Activated CD4-positive, alpha-beta memory T cell treated with anti-CD3 and anti-CD28 coated beads for 36 hours (primary cell): ENCODE measurements around the gene MTMR12. TPM values are rescaled to one million over a fixed set of nuclear protein-coding genes. Genes with fewer than 3 reads are reported as not detected.
A peak's percentile ranks its signal among the peaks of the same experiment; 100 is the strongest.
"Not testable (repeated sequence)": the region's sequence is repeated elsewhere in the genome, so short reads cannot be mapped to it uniquely, and the experiment has no call there.

Experiments
- CTCF ChIA-PET: fragments of 350-600 bp; sonication (Branson Sonifier 250); formaldehyde crosslinking; loops from one replicate; lab custom pipeline; 2021; ENCODE audit warnings: antibody characterized with exemption, inconsistent platforms; lab: Charles Lee
- POLR2A ChIA-PET: fragments of 350-600 bp; sonication (Branson Sonifier 250); formaldehyde crosslinking; loops from one replicate; lab custom pipeline; 2021; ENCODE audit warnings: antibody characterized with exemption; lab: Charles Lee
- DNase-seq: peaks from one replicate; pipeline ENCODE4 v3.0.0-alpha.2; 2020
- H3K27ac Mint-ChIP-seq: one replicate; pipeline ENCODE4 v1.8.0; 2021; ENCODE audit warnings: mixed read lengths
- H3K27me3 Mint-ChIP-seq: one replicate; pipeline ENCODE4 v1.8.0; 2021; ENCODE audit warnings: mixed read lengths
- H3K36me3 Mint-ChIP-seq: one replicate; pipeline ENCODE4 v1.8.0; 2021; ENCODE audit warnings: mixed read lengths
- H3K4me1 Mint-ChIP-seq: one replicate; pipeline ENCODE4 v1.8.0; 2021; ENCODE audit warnings: low read depth, mixed read lengths
- H3K4me3 Mint-ChIP-seq: one replicate; pipeline ENCODE4 v1.8.0; 2021; ENCODE audit warnings: mild to moderate bottlenecking, mixed read lengths
- H3K9me3 Mint-ChIP-seq: one replicate; pipeline ENCODE4 v1.8.0; 2021; ENCODE audit warnings: mixed read lengths
- intact Hi-C: fragments of 100-400 bp; cut with micrococcal nuclease; formaldehyde crosslinking; loops from one replicate; pipeline ENCODE4 v1.15.1; 2023
- total RNA-seq, 2 experiments: library from RNA; stranded (reverse); gene quantifications; one replicate each; pipeline ENCODE4 v1.2.3, GENCODE V29; 2021

Gene MTMR12
- total RNA-seq, 2 experiments from 2014 or later, result 22.3 to 22.4 TPM

DNA sequence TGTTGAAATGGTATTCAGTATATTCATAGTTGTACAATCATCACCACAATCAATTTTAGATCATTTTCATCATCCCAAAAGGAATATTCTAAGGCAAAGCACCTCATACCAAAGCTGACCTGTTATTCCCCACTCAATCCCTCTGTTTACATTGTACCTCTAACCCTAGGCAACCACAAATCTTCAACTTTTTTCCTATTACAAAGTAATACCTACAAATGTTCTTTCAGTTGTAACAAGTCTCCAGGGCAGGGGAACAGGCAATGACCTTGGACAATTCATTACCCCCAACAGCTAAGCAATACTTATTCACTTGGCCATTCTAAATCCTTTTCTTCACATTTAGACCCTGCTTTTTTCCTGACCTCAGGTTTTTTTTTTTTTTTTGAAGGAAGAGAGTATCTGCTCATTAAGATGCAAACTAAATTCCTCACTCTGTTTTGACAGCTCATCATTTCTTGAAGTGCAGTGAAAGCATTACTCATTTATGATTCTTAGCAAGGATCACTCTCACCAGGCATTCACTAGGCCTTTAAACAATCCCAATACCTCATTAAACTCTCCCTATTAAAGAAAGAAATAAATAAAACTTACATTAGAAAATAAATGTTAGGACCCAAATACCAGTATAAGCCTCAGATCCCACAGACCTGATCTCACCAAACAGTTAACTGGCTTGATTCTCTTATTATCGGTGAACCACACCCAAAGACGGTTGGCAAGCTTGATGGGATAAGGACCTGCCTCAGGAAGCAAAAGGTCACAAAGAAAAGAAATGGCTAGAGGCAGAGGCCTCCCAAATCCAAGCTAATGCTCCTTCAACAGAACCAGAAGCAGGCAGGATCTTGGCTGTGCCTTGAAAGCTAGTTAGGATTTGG is 15.3 kb downstream of the MTMR12 start:
- no peaks in the 10 kb centered on the region for H3K27me3 Mint-ChIP-seq
- CTCF ChIA-PET, result interaction anchor here (1.0 kb wide), 1 partner anchor 293 kb away, joined by 3 read pairs; no protein-coding TSS in a partner anchor
- intact Hi-C loops, result loop anchor here (1.0 kb wide), 1 partner anchor 17 kb away; no protein-coding TSS in a partner anchor
- H3K36me3 Mint-ChIP-seq, result peaks cover 14% of the 10 kb centered on the region
- POLR2A ChIA-PET, result interaction anchor here (0.9 to 1.7 kb wide), 4 partner anchors 12 to 17 kb away, joined by 3 to 6 read pairs (median 4); partner anchors contain the start of gene MTMR12
- no peak overlapping the region for H3K4me3 Mint-ChIP-seq
- no peaks in the 10 kb centered on the region for H3K9me3 Mint-ChIP-seq
- DNase-seq, result no peak
- peaks cover 27% of the 10 kb centered on the region for H3K4me1 Mint-ChIP-seq
- H3K27ac Mint-ChIP-seq, result no peak overlapping the region

DNA sequence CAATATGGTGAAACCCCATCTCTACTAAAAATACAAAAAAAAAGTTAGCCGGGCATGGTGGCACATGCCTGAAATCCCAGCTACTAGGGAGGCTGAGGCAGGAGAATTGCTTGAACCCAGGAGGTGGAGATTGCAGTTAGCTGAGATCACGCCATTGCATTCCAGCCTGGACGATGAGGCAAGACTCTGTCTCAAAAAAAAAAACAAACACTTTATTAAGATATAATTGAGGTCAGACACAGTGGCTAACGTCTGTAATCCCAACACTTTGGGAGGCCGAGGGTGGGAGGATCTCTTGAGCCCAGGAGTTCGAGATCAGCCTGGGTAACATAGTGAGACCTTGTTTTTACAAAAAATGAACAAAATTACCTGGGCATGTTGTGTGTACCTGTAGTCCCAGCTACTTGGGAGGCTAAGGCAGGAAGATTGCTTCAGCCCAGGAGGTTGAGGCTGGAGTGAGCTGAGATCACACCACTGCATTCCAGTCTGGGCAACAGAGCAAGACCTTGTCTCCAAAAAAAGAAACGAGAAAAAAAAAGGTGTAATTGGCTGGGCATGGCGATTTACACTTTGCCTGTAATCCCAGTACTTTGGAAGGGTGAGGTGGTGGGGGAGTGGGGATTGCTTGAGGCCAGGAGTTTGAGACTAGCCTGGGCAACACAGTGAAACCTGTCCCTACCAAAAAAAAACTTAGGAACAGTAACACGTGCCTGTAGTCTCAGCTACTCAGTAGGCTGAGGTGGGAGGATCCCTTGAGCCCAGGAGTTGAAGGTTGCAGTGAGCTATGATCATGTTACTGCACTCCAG is 16.6 kb downstream of the MTMR12 start:
- peaks cover 30% of the 10 kb centered on the region for H3K4me1 Mint-ChIP-seq
- H3K9me3 Mint-ChIP-seq, H3K4me3 Mint-ChIP-seq, intact Hi-C loops, DNase-seq, CTCF ChIA-PET, H3K27ac Mint-ChIP-seq, H3K27me3 Mint-ChIP-seq: not testable (repeated sequence)
- POLR2A ChIA-PET, result interaction anchor here (0.6 kb wide), 2 partner anchors 71 to 152 kb away, joined by 3 read pairs; no protein-coding TSS in a partner anchor
- peaks cover 15% of the 10 kb centered on the region for H3K36me3 Mint-ChIP-seq

DNA sequence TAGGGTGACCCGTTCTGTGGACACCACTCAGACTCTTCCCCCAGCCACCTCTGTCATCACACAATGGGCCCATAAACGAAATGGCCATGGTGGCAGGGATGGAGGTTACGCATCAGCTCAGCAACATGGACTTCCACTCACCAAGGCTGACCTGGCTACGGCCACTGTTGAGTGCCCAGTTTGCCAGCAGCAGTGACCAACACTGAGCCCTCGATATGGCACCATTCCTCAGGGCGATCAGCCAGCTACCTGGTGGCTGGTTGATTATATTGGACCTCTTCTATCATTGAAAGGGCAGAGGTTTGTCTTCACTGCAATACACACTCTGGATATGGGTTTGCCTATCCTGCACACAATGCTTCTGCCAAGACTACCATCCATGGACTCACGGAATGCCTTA is 21.1 kb downstream of the MTMR12 start:
- H3K4me3 Mint-ChIP-seq, result no peak overlapping the region
- H3K4me1 Mint-ChIP-seq, result peaks cover 17% of the 10 kb centered on the region
- DNase-seq, result no peak
- H3K9me3 Mint-ChIP-seq, result no peaks in the 10 kb centered on the region
- ChIA-PET POLR2A (no interaction called here), CTCF (no interaction called here)
- H3K27ac Mint-ChIP-seq, result no peak overlapping the region
- intact Hi-C loops, result no loop called here
- peaks cover 13% of the 10 kb centered on the region for H3K36me3 Mint-ChIP-seq
- no peaks in the 10 kb centered on the region for H3K27me3 Mint-ChIP-seq

DNA sequence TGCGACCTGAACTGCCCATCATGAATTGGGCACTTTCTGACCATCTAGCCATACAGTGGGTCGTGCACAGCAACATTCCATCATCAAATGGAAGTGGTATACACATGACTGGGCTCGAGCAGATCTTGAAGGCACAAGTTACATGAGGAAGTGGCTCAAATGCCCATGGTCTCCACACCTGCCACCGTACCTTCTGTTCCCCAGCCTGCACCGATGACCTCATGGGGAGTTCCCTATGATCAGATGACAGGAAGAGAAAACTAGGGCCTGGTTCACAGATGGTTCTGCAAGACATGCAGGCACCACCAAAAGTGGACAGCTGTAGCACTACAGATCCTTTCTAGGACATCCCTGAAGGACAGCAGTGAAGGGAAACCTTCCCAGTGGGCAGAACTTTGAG is 21.8 kb downstream of the MTMR12 start:
- intact Hi-C loops, result no loop called here
- Mint-ChIP-seq H3K27ac (no peak overlapping the region), H3K36me3 (peaks cover 13% of the 10 kb centered on the region), H3K4me3 (no peak overlapping the region), H3K4me1 (peaks cover 17% of the 10 kb centered on the region), H3K9me3 (no peaks in the 10 kb centered on the region), H3K27me3 (no peaks in the 10 kb centered on the region)
- DNase-seq, result no peak
- ChIA-PET CTCF (no interaction called here), POLR2A (no interaction called here)

DNA sequence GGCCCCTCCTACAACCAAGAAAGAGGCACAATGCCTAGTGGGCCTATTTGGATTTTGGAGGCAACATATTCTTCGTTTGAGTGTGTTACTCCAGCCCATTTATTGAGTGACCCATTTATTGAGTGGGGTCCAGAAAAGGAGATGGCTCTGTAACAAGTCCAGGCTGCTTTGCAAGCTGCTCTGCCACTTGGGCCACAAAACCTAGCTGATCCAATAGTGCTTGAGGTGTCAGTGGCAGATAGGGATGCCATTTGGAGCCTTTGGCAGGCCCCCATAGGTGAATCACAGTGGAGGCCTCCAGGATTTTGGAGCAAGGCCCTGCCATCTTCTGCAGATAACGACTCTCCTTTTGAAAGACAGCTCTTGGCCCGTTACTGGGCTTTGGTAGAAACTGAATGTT is 22.2 kb downstream of the MTMR12 start:
- H3K9me3 Mint-ChIP-seq, intact Hi-C loops, H3K27me3 Mint-ChIP-seq, POLR2A ChIA-PET, DNase-seq, H3K4me3 Mint-ChIP-seq, H3K27ac Mint-ChIP-seq, CTCF ChIA-PET: not testable (repeated sequence)
- Mint-ChIP-seq H3K36me3 (peaks cover 13% of the 10 kb centered on the region), H3K4me1 (peaks cover 20% of the 10 kb centered on the region)

DNA sequence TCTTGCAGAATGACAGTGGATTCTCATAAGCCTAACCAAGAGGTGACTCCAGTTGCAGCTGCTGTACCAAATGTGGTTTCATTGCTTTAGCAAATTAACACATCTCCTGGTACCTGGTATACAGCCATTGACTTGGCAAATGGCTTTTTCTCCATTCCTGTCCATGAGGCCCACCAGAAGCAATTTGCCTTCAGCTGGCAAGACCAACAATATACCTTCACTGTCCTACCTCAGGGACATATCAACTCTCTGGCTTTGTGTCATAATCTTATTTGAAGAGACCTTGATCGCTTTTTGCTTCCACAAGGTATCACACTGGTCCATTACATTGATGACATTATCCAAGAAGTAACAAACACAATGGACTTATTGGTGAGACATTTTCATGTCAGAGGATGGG is 22.8 kb downstream of the MTMR12 start:
- CTCF ChIA-PET, H3K27me3 Mint-ChIP-seq, POLR2A ChIA-PET, H3K4me3 Mint-ChIP-seq, H3K9me3 Mint-ChIP-seq, H3K27ac Mint-ChIP-seq, intact Hi-C loops, DNase-seq: not testable (repeated sequence)
- Mint-ChIP-seq H3K4me1 (peaks cover 21% of the 10 kb centered on the region), H3K36me3 (peaks cover 13% of the 10 kb centered on the region)

DNA sequence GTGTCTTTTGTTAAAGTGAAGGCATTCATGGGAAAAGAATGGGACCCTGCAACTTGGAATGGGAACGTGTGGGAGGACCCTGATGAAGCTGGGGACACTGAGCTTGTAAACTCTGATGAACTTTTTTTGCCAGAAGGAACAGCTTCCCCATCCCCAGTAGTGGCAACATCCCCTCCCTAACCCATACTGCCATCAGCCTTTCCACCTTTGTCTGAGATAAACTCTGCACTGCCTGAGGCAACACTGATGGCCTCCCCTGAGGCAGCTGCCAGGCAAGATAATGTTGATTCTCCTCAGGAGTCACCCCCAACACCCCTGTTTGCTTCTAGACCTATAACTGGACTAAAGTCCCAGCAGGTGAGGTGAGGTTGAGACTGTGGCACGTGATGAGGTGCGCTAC is 24.6 kb downstream of the MTMR12 start:
- H3K36me3 Mint-ChIP-seq, intact Hi-C loops, DNase-seq, H3K9me3 Mint-ChIP-seq, CTCF ChIA-PET, POLR2A ChIA-PET, H3K4me3 Mint-ChIP-seq, H3K27me3 Mint-ChIP-seq, H3K27ac Mint-ChIP-seq: not testable (repeated sequence)
- H3K4me1 Mint-ChIP-seq, result peaks cover 28% of the 10 kb centered on the region

DNA sequence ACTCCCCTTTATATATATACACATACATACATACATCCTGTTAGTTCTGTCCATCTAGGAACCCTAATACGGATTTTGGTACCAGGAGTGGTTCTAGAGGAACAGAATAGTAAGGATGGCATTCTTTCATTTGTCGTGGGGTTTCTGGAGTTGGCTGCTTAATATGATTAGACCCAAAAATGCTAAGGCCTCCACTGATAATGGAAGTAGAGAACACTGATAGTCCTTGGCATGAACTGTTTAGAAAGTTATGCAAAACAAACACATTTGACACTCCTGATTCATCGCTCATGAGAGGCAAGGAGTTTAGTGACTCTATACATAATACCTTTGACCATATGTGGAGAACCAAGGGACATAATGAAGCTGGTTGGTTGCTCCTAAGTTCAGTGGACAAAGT is 25.2 kb downstream of the MTMR12 start:
- intact Hi-C loops, H3K9me3 Mint-ChIP-seq, H3K27me3 Mint-ChIP-seq, H3K4me3 Mint-ChIP-seq, CTCF ChIA-PET, H3K36me3 Mint-ChIP-seq, H3K27ac Mint-ChIP-seq, DNase-seq, POLR2A ChIA-PET: not testable (repeated sequence)
- H3K4me1 Mint-ChIP-seq, result peaks cover 31% of the 10 kb centered on the region

DNA sequence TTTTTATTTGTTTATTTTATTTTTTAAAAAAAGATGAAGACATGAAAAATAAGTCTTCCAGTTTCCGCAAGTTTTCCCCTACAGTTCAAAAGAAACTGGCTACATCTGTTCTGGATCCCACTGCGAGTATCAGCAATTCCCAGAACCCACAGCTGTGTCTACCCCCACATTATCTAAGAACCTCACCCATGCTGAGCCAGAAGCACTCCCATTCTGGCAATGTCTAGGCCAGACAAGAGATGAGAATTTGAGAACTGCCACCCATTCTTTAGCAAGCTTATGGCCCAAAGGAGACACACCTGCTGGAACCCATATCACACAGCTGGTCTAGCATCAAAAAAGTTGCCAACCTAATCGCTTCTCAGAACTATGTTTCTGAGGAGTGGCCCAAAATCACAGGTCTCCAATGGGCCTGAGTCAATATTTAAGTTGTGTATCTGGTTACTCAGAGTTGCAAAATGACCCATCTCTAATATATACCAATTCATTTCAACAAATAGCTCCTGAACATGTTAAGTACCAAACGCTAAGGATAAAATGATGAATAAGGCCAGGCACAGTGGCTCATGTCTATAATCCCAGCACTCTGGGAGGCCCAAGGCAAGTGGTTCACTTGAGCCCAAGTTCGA is 27.1 kb downstream of the MTMR12 start:
- Mint-ChIP-seq H3K27me3 (no peaks in the 10 kb centered on the region), H3K4me3 (no peak overlapping the region), H3K36me3 (peaks cover 12% of the 10 kb centered on the region), H3K9me3 (peaks cover 4% of the 10 kb centered on the region), H3K27ac (no peak overlapping the region), H3K4me1 (peaks cover 32% of the 10 kb centered on the region)
- ChIA-PET POLR2A (interaction anchor here (1.1 kb wide), 1 partner anchor 12 kb away, joined by 3 read pairs; no protein-coding TSS in a partner anchor), CTCF (interaction anchor here (0.8 to 2.6 kb wide), 2 partner anchors 44 to 53 kb away, joined by 5 to 8 read pairs; no protein-coding TSS in a partner anchor)
- DNase-seq, result no peak
- intact Hi-C loops, result no loop called here

DNA sequence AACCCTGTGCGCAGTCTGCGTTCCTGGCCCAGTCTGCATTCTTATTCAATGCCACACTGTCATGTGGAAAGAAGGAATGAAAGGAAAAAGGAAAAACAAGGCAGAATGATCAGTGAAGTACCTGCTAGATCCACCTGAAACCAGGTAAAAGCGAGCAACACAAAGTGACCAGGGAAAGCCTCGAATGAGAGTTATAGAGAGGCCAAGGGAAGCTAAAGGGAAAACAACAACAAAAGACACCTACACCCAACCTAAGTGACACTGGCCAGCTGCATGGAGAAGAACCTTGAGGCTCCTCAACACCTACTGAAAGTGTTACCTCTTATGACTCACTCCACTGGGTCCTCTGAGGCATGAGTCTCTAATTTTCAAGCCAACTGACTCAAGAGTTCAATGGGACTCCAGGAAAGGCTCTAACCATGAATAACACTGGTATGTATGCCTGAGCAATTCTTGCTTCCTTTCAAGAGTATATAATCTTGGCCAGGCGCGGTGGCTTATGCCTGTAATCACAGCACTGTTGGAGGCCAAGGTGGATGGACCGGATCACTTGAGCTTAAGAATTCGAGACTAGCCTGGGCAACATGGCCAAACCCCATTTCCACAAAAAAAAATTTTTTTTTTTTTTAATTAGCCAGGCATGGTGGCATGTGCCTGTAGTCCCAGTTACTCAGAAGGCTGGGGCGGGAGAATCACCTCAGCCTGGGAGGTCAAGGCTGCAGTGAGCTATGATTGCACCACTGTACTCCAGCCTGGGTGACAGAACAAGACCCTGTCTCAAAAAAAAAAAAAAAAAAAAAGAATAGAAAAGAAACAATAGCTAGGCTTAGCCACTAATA is 29.0 kb downstream of the MTMR12 start:
- Mint-ChIP-seq H3K36me3 (peaks cover 14% of the 10 kb centered on the region), H3K27ac (peak overlapping the region; percentile 38), H3K4me3 (no peak overlapping the region), H3K4me1 (peaks cover 43% of the 10 kb centered on the region), H3K27me3 (no peaks in the 10 kb centered on the region), H3K9me3 (peaks cover 4% of the 10 kb centered on the region)
- POLR2A ChIA-PET, result interaction anchor here (1.1 kb wide), 1 partner anchor 35 kb away, joined by 3 read pairs; no protein-coding TSS in a partner anchor
- intact Hi-C loops, result loop anchor here (5.0 kb wide), 1 partner anchor 259 kb away; no protein-coding TSS in a partner anchor
- CTCF ChIA-PET, result interaction anchor here (1.3 to 2.6 kb wide), 4 partner anchors 28 to 51 kb away, joined by 3 to 8 read pairs (median 6); no protein-coding TSS in a partner anchor
- peak; percentile 42 for DNase-seq

DNA sequence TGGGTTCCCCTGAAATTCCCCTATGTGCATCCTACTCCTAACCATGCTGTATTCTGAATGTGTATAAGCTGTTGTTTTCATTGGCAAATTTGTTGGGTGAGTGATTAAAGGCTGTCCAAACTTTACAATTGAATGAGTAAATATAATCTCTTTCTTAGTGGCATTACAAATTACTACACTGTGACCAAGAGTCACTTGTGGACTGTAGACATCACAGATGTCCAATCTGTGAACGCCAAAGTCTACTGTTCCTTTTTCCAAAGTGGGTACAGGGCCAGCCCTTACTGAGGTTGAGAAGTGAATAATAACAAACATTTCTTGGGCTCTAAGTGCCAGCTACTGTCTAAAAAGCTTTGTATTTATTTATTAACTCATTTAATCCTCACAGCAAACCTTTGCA is 29.7 kb downstream of the MTMR12 start:
- ChIA-PET CTCF (interaction anchor here (1.3 to 2.3 kb wide), 2 partner anchors 47 to 50 kb away, joined by 3 to 8 read pairs; no protein-coding TSS in a partner anchor), POLR2A (interaction anchor here (1.5 kb wide), 1 partner anchor 15 kb away, joined by 4 read pairs; no protein-coding TSS in a partner anchor)
- intact Hi-C loops, result loop anchor here (5.0 kb wide), 1 partner anchor 259 kb away; no protein-coding TSS in a partner anchor
- peaks cover 47% of the 10 kb centered on the region for H3K4me1 Mint-ChIP-seq
- no peak for DNase-seq
- H3K36me3 Mint-ChIP-seq, result peaks cover 14% of the 10 kb centered on the region
- H3K27ac Mint-ChIP-seq, result no peak overlapping the region
- H3K27me3 Mint-ChIP-seq, result no peaks in the 10 kb centered on the region
- no peak overlapping the region for H3K4me3 Mint-ChIP-seq
- H3K9me3 Mint-ChIP-seq, result peaks cover 4% of the 10 kb centered on the region
